ENCODE measurements around the gene GDF10.

GRCh38 chr10:47253030-47253637 is 46.9 kb upstream of the GDF10 start:
- TF ChIP-seq, protein P1, sequence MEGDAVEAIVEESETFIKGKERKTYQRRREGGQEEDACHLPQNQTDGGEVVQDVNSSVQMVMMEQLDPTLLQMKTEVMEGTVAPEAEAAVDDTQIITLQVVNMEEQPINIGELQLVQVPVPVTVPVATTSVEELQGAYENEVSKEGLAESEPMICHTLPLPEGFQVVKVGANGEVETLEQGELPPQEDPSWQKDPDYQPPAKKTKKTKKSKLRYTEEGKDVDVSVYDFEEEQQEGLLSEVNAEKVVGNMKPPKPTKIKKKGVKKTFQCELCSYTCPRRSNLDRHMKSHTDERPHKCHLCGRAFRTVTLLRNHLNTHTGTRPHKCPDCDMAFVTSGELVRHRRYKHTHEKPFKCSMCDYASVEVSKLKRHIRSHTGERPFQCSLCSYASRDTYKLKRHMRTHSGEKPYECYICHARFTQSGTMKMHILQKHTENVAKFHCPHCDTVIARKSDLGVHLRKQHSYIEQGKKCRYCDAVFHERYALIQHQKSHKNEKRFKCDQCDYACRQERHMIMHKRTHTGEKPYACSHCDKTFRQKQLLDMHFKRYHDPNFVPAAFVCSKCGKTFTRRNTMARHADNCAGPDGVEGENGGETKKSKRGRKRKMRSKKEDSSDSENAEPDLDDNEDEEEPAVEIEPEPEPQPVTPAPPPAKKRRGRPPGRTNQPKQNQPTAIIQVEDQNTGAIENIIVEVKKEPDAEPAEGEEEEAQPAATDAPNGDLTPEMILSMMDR (IDR thresholded peaks at IDR 0.05; ENCODE audit: poor library complexity): no peak
- TF ChIP-seq EZH2 (IDR thresholded peaks at IDR 0.05; ENCODE audit: borderline replicate concordance): no peak
- no peak for TF ChIP-seq EZH2phosphoT487 (IDR thresholded peaks at IDR 0.05; ENCODE audit: low read depth, severe bottlenecking, unreplicated experiment)
